HK-2 (cell line): ENCODE results near the gene INSC.

Source experiments
- DNase-seq: peaks from one replicate; pipeline ENCODE4 v3.0.0-alpha.2; 2018; ENCODE audit not compliant: unreplicated experiment

Gene INSC

DNA sequence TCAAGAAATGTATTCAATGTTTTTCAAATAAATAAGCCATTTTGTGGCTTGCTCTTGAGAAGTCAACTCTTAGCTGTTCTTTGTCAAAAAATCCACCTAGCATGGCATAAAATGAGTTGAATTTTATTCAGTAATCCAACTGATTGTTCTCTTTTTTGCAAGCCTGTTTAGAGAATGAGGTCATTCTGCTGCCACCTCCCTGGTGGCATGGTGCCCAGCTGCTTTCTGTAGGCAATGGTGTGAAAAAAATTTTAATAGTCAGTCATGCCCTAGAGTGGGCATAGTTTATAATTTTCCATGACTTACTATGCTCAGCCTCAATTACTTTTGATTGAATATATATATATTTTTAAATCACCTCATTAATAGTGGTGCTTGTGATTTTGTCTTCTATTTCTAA, 177.2 kb downstream of the INSC start:
- DNase-seq: no peak

DNA sequence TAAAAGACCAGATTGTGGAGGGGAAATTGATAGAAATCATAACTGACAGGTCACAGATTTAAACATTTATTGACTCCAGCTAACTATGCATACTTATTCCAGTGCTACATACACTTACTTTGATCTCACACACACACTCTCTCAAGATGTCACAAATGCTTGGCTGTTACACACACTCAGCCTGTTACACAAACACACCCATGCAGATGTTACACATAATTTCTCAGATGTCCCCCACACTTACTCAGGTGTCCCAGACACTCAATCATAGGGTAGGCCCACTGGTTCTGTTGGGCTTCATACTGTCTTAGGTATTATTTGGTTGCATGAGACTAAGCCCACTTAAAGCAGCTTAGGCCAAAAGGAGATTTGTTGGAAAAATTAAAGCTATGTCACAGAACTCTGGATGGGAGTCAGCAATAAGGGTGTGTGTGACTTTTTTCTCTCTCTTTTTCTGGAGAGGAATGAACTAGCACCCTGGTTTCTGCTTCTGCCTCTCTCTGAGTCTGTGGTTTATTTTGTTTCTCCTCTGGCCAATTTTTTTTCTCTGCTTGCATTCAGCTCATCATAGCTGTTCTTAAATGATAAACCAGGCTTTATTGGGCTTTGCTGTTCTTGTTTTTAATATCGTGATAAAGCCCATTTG, 179.4 kb downstream of the INSC start:
- no peak for DNase-seq

DNA sequence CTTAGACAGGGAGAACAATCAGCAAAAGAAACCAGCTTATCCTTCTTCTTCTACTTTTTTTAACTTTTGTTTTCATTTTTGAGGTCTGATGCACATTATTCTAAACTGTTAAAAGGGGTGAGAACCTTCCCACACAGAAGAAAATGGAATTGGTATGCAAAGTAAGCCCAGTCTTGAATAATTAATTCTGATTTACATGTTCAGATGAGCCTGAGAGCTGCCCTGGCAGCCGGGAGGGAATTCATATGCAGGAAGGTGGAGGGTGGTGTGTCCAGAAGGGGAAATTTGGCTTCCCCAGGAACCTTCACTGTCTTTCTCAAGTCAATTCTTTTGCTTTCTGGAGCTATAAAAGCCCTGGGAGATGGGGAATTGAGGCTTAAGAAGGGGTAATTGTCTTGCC, 181.0 kb downstream of the INSC start:
- no peak for DNase-seq
